Measurements from ENCODE around the gene NLGN4Y.

DNA sequence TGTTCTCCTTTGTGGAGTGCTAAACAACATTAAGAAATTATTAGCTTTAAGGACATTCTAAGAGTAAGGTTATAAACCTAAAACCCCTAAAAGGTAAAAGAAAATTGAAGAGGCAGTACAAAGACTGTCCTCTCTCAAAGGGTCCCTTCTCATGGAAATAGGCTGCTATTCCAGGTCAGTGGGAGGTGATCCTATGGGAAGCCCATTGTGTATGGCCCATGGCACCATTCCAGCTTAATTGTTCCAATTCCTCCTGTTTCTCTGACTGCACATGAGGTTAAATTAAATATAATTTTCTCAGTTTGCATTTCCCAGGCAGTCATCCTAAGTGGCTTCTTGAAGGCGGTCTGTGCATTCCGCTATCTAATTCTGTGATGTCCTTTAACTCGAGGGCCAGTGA, 57.0 kb downstream of the NLGN4Y start:
- TF ChIP-seq CTCF (IDR thresholded peaks at IDR 0.05) (no peak), POLR2A (IDR thresholded peaks at IDR 0.05) (no peak)
